GM19397 (cell line): ENCODE data around the gene STK32B.
"Not testable (repeated sequence)": the region's sequence is repeated elsewhere in the genome, so short reads cannot be mapped to it uniquely, and the experiment has no call there.

ENCODE experiments used
- ATAC-seq: cut with Tn5 transposase; IDR thresholded peaks from one replicate; pipeline ENCODE4 v1.9.1; 2021; ENCODE audit warnings: mild to moderate bottlenecking, moderate library complexity; ENCODE audit not compliant: unreplicated experiment

STK32B gene

GRCh38 chr4:5200513-5200912 lies 149.2 kb downstream of the STK32B start:
- ATAC-seq: no peak

GRCh38 chr4:5203309-5203992 lies 152.2 kb downstream of the STK32B start:
- ATAC-seq: no peak

GRCh38 chr4:5203993-5204310 lies 152.7 kb downstream of the STK32B start:
- ATAC-seq: no peak

GRCh38 chr4:5204781-5205180 lies 153.5 kb downstream of the STK32B start:
- no peak for ATAC-seq

GRCh38 chr4:5206016-5206790 lies 154.9 kb downstream of the STK32B start:
- ATAC-seq: no peak

GRCh38 chr4:5209862-5210261 lies 158.6 kb downstream of the STK32B start:
- no peak for ATAC-seq

- no peak for ATAC-seq
Observed at GRCh38 chr4:5211282-5211839, 160.1 kb downstream of the STK32B start.

- no peak for ATAC-seq
Observed at GRCh38 chr4:5212255-5213013, 161.2 kb downstream of the STK32B start.

- no peak for ATAC-seq
Observed at GRCh38 chr4:5213087-5213595, 161.9 kb downstream of the STK32B start.

GRCh38 chr4:5215321-5215720 lies 164.0 kb downstream of the STK32B start:
- ATAC-seq: no peak

GRCh38 chr4:5217421-5217820 lies 166.1 kb downstream of the STK32B start:
- ATAC-seq: no peak

- no peak for ATAC-seq
Observed at GRCh38 chr4:5218376-5219069, 167.2 kb downstream of the STK32B start.

GRCh38 chr4:5220028-5220427 lies 168.7 kb downstream of the STK32B start:
- ATAC-seq: no peak

GRCh38 chr4:5222047-5222446 lies 170.8 kb downstream of the STK32B start:
- ATAC-seq: no peak

- ATAC-seq: no peak
Observed at GRCh38 chr4:5222951-5223350, 171.7 kb downstream of the STK32B start.

- no peak for ATAC-seq
Observed at GRCh38 chr4:5224340-5224739, 173.1 kb downstream of the STK32B start.

GRCh38 chr4:5232549-5232948 lies 181.3 kb downstream of the STK32B start:
- no peak for ATAC-seq

GRCh38 chr4:5237086-5237660 lies 185.9 kb downstream of the STK32B start:
- ATAC-seq: no peak

- no peak for ATAC-seq
Observed at GRCh38 chr4:5238173-5238572, 186.9 kb downstream of the STK32B start.

GRCh38 chr4:5247061-5247460 lies 195.8 kb downstream of the STK32B start:
- ATAC-seq: not testable (repeated sequence)
